Effector memory CD4-positive, alpha-beta T cell (primary cell): ENCODE data around the gene SCRT2.

Experiments used
- DNase-seq, 3 donors: peaks; one replicate each; pipeline ENCODE4 v3.0.0-alpha.2; 2020
- H3K27ac ChIP-seq: 2 replicates; pipeline ENCODE4 v1.7.0; 2013; ENCODE audit warnings: mild to moderate bottlenecking, low read length, moderate library complexity; ENCODE audit not compliant: insufficient read depth, poor library complexity, severe bottlenecking
- H3K27me3 ChIP-seq: replicated peaks from 2 replicates; pipeline ENCODE4 v1.7.0; 2013; ENCODE audit warnings: mild to moderate bottlenecking, low read length; ENCODE audit not compliant: insufficient read depth, control insufficient read depth, poor library complexity, severe bottlenecking
- H3K36me3 ChIP-seq: 2 replicates; pipeline ENCODE4 v1.7.0; 2013; ENCODE audit warnings: mild to moderate bottlenecking, low read length, moderate library complexity; ENCODE audit not compliant: control insufficient read depth, insufficient read depth
- H3K4me1 ChIP-seq: 2 replicates; pipeline ENCODE4 v1.7.0; 2013; ENCODE audit warnings: low read length, mild to moderate bottlenecking; ENCODE audit not compliant: control insufficient read depth, insufficient read depth, poor library complexity, severe bottlenecking
- H3K4me3 ChIP-seq: 2 replicates; pipeline ENCODE4 v1.7.0; 2013; ENCODE audit warnings: low read length, low read depth, mild to moderate bottlenecking; ENCODE audit not compliant: insufficient read depth, poor library complexity, severe bottlenecking
- H3K9me3 ChIP-seq: 2 replicates; pipeline ENCODE4 v1.7.0; 2013; ENCODE audit warnings: mild to moderate bottlenecking, low read length, moderate library complexity; ENCODE audit not compliant: control insufficient read depth

SCRT2 gene

DNA sequence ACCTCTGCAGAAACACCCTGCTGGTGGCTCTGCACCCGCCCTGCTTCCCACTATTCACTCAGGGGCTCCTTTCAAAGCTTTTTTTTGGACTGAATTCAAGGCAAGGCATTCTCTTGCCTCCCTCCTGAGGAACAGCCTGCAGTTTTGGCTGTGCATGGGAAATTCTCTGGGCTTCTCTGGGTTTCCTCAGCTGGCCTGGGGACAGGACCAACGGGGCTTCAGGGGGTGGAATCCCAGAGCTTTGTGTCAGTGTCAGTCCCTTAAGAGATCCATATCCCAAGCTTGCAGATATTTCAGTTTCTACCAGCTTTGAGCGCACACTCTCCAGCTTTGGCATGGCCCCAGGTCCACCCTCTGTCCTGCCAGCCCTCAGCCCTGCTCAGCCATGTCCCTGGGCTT is 2.0 kb downstream of the SCRT2 start:
- H3K9me3 ChIP-seq: no peaks in the 10 kb centered on the region
- H3K27ac ChIP-seq: no peak overlapping the region
- no peak for DNase-seq
- H3K4me1 ChIP-seq: no peaks in the 10 kb centered on the region
- peaks cover 46% of the 10 kb centered on the region for H3K27me3 ChIP-seq
- no peaks in the 10 kb centered on the region for H3K36me3 ChIP-seq
- no peak overlapping the region for H3K4me3 ChIP-seq

- DNase-seq: no peak
- H3K9me3 ChIP-seq: no peaks in the 10 kb centered on the region
- H3K36me3 ChIP-seq: no peaks in the 10 kb centered on the region
- H3K27me3 ChIP-seq: peaks cover 41% of the 10 kb centered on the region
- no peaks in the 10 kb centered on the region for H3K4me1 ChIP-seq
- no peak overlapping the region for H3K27ac ChIP-seq
- no peak overlapping the region for H3K4me3 ChIP-seq
Measured at GRCh38 chr20:672963-673602, 2.5 kb downstream of the SCRT2 start.

- peaks cover 31% of the 10 kb centered on the region for H3K27me3 ChIP-seq
- H3K9me3 ChIP-seq: no peaks in the 10 kb centered on the region
- H3K4me1 ChIP-seq: no peaks in the 10 kb centered on the region
- H3K27ac ChIP-seq: no peak overlapping the region
- H3K4me3 ChIP-seq: no peak overlapping the region
- DNase-seq: no peak
- H3K36me3 ChIP-seq: no peaks in the 10 kb centered on the region
Measured at GRCh38 chr20:671252-672030, 4.2 kb downstream of the SCRT2 start.

DNA sequence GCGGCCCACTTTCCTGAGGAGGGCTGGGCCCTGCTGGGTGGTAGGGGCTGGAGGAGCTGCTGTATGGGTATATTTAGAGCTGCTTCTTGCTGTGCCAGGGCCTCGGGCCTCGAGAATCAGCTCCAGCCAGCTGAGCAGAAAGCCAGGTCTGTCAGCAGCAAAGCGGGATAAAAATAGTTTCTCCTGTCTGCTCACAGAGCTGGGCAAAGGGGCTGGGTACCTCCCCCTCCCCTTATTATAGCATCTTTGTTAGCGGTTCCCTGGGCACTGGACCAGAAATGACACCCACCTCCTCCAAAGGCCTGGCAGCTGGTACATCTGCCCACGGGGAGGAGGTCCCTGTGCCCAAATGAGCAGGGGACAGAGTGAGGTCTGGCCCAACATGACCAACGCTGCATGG is 6.0 kb downstream of the SCRT2 start:
- no peak overlapping the region for H3K27ac ChIP-seq
- H3K36me3 ChIP-seq: no peaks in the 10 kb centered on the region
- no peaks in the 10 kb centered on the region for H3K9me3 ChIP-seq
- no peak overlapping the region for H3K4me3 ChIP-seq
- H3K27me3 ChIP-seq: peaks cover 25% of the 10 kb centered on the region
- no peak for DNase-seq
- H3K4me1 ChIP-seq: no peaks in the 10 kb centered on the region

DNA sequence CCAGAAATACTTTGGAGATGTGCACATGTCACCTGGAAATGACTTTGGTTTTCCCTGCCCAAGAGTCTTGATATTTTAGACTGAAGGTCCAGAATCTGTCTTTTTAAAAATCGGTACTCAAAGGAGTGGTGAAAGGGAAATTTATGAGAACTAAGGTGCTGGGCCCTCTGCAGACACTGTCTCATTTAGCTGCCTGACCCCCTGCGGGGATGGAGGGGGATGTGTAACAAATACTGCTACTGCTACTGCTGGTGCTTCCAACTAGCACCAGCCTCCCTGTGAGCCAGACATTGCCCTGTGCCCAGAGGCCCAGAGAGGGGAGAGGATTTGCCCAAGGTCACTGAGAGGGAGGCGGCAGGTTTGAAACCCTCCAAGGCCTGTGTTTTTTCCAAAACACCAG is 7.0 kb downstream of the SCRT2 start:
- peaks cover 23% of the 10 kb centered on the region for H3K27me3 ChIP-seq

GRCh38 chr20:668050-668449 is 7.6 kb downstream of the SCRT2 start:
- DNase-seq: no peak
- Histone ChIP-seq H3K9me3 (no peaks in the 10 kb centered on the region), H3K27me3 (peaks cover 24% of the 10 kb centered on the region)

More for the DNA sequence above, 7.0 kb downstream of the SCRT2 start:
- no peaks in the 10 kb centered on the region for H3K36me3 ChIP-seq
- DNase-seq: no peak
- no peak overlapping the region for H3K4me3 ChIP-seq
- H3K9me3 ChIP-seq: no peaks in the 10 kb centered on the region
- no peaks in the 10 kb centered on the region for H3K4me1 ChIP-seq
- H3K27ac ChIP-seq: no peak overlapping the region

DNA sequence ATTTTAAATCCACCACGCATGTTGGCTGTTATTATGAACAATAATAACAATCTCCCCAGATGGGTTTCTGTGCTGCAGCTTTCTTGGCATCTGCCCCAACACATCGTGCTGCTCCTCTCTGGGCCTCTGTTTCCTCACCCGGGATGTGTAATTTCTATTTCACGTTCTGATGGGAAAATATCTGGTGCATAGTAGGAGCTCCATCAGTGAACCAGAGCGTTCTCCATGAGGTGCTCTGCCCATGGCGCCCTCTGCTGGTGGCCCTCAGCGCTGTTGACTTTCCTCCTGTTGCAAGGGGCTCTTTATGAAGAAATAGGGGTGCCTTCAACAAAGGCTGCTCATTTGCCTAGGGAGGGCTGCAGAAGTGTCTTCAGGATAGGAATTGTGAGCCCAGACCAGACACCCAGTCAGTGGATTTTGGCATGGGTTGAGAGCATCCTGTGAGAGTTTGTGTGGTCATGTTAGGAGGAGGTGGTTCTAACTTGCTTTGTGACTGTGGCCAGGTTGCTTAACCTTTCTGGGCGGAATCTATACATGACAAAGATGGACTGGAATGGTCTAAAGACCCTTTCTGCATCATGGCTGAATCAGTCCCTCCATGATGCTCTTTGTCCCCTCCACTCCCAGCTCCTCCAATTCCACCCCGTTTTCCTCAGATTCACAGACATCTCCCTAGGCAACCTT is 8.1 kb downstream of the SCRT2 start:
- DNase-seq: peak; percentile 23 to 34 (median 27)
- Histone ChIP-seq H3K27me3 (peaks cover 26% of the 10 kb centered on the region), H3K4me1 (no peaks in the 10 kb centered on the region), H3K36me3 (no peaks in the 10 kb centered on the region), H3K4me3 (no peak overlapping the region), H3K9me3 (no peaks in the 10 kb centered on the region), H3K27ac (no peak overlapping the region)

More at GRCh38 chr20:668050-668449, 7.6 kb downstream of the SCRT2 start:
- Histone ChIP-seq H3K4me3 (no peak overlapping the region), H3K36me3 (no peaks in the 10 kb centered on the region), H3K27ac (no peak overlapping the region), H3K4me1 (no peaks in the 10 kb centered on the region)

- no peaks in the 10 kb centered on the region for H3K36me3 ChIP-seq
- H3K9me3 ChIP-seq: no peaks in the 10 kb centered on the region
- H3K4me1 ChIP-seq: no peaks in the 10 kb centered on the region
- no peak for DNase-seq
- peaks cover 22% of the 10 kb centered on the region for H3K27me3 ChIP-seq
- no peak overlapping the region for H3K27ac ChIP-seq
- H3K4me3 ChIP-seq: no peak overlapping the region
Measured at GRCh38 chr20:666877-667276, 8.7 kb downstream of the SCRT2 start.

- Histone ChIP-seq H3K4me1 (no peaks in the 10 kb centered on the region), H3K36me3 (no peaks in the 10 kb centered on the region), H3K4me3 (no peak overlapping the region), H3K27me3 (peaks cover 18% of the 10 kb centered on the region), H3K27ac (no peak overlapping the region), H3K9me3 (no peaks in the 10 kb centered on the region)
- DNase-seq: no peak
Measured at GRCh38 chr20:665276-665675, 10.3 kb downstream of the SCRT2 start.

DNA sequence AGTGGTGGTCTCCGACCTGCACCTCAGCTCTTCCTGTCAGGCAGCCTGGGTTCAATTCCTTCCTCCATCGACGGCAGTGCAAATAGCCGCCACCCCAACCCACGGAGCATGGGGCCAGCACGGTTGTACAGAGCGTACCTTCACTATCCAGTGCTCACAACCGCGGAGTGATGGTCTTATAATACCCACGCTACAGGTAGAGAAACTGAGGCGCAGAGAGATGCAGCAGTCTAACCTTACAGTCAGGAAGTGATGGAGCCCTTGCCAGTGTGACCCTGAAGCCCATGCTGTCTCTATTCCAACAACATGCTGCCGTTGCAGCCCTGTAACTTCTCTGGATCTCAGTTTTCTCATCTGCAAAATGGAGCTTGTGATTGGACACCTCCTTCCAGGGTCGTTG is 11.0 kb downstream of the SCRT2 start:
- Histone ChIP-seq H3K9me3 (no peaks in the 10 kb centered on the region), H3K27me3 (peaks cover 18% of the 10 kb centered on the region)

More for the DNA sequence above, 11.0 kb downstream of the SCRT2 start:
- DNase-seq: no peak
- Histone ChIP-seq H3K36me3 (no peaks in the 10 kb centered on the region), H3K27ac (no peak overlapping the region), H3K4me3 (no peak overlapping the region), H3K4me1 (no peaks in the 10 kb centered on the region)
